ENCODE measurements around the gene DYSF.

Gene DYSF

GRCh38 chr2:71596011-71596410 is 142.7 kb downstream of the DYSF start:
- DNase-seq (ENCODE audit: low spot score) = no peak

GRCh38 chr2:71597756-71598155 is 144.4 kb downstream of the DYSF start:
- Histone ChIP-seq H3K27ac (ENCODE audit: poor library complexity, severe bottlenecking) (no peak overlapping the region), H3K4me3 (ENCODE audit: severe bottlenecking) (no peak overlapping the region)
- DNase-seq (ENCODE audit: low spot score) = no peak

More at GRCh38 chr2:71596011-71596410, 142.7 kb downstream of the DYSF start:
- no peaks in the 10 kb centered on the region for H3K36me3 ChIP-seq (ENCODE audit: low read depth)
- ATAC-seq (ENCODE audit: low read depth) = no peak
- H3K27me3 ChIP-seq (ENCODE audit: insufficient read depth, poor library complexity, severe bottlenecking) = no peaks in the 10 kb centered on the region
- no peak overlapping the region for H3K27ac ChIP-seq (ENCODE audit: poor library complexity, severe bottlenecking)
- H3K4me1 ChIP-seq (ENCODE audit: insufficient read depth, poor library complexity, severe bottlenecking) = no peaks in the 10 kb centered on the region
- no peak for TF ChIP-seq CTCF (IDR thresholded peaks at IDR 0.05; ENCODE audit: poor library complexity, severe bottlenecking)
- H3K4me3 ChIP-seq (ENCODE audit: severe bottlenecking) = no peak overlapping the region
- H3K9me3 ChIP-seq (ENCODE audit: severe bottlenecking) = no peaks in the 10 kb centered on the region

GRCh38 chr2:71598526-71598925 is 145.2 kb downstream of the DYSF start:
- H3K27me3 ChIP-seq (ENCODE audit: insufficient read depth, poor library complexity, severe bottlenecking) = no peaks in the 10 kb centered on the region
- no peak for TF ChIP-seq CTCF (IDR thresholded peaks at IDR 0.05; ENCODE audit: poor library complexity, severe bottlenecking)
- no peak for ATAC-seq (ENCODE audit: low read depth)
- H3K4me1 ChIP-seq (ENCODE audit: insufficient read depth, poor library complexity, severe bottlenecking) = no peaks in the 10 kb centered on the region
- no peak overlapping the region for H3K4me3 ChIP-seq (ENCODE audit: severe bottlenecking)
- no peak overlapping the region for H3K27ac ChIP-seq (ENCODE audit: poor library complexity, severe bottlenecking)
- no peaks in the 10 kb centered on the region for H3K36me3 ChIP-seq (ENCODE audit: low read depth)
- no peaks in the 10 kb centered on the region for H3K9me3 ChIP-seq (ENCODE audit: severe bottlenecking)
- no peak for DNase-seq (ENCODE audit: low spot score)

More at GRCh38 chr2:71597756-71598155, 144.4 kb downstream of the DYSF start:
- H3K9me3 ChIP-seq (ENCODE audit: severe bottlenecking) = no peaks in the 10 kb centered on the region
- TF ChIP-seq CTCF (IDR thresholded peaks at IDR 0.05; ENCODE audit: poor library complexity, severe bottlenecking) = no peak
- no peaks in the 10 kb centered on the region for H3K4me1 ChIP-seq (ENCODE audit: insufficient read depth, poor library complexity, severe bottlenecking)
- no peak for ATAC-seq (ENCODE audit: low read depth)
- no peaks in the 10 kb centered on the region for H3K27me3 ChIP-seq (ENCODE audit: insufficient read depth, poor library complexity, severe bottlenecking)
- H3K36me3 ChIP-seq (ENCODE audit: low read depth) = no peaks in the 10 kb centered on the region

- TF ChIP-seq CTCF (IDR thresholded peaks at IDR 0.05; ENCODE audit: poor library complexity, severe bottlenecking) = no peak
- no peaks in the 10 kb centered on the region for H3K4me1 ChIP-seq (ENCODE audit: insufficient read depth, poor library complexity, severe bottlenecking)
- no peak overlapping the region for H3K4me3 ChIP-seq (ENCODE audit: severe bottlenecking)
- H3K27me3 ChIP-seq (ENCODE audit: insufficient read depth, poor library complexity, severe bottlenecking) = no peaks in the 10 kb centered on the region
- H3K27ac ChIP-seq (ENCODE audit: poor library complexity, severe bottlenecking) = no peak overlapping the region
- no peaks in the 10 kb centered on the region for H3K9me3 ChIP-seq (ENCODE audit: severe bottlenecking)
- no peak for DNase-seq (ENCODE audit: low spot score)
- ATAC-seq (ENCODE audit: low read depth) = no peak
- H3K36me3 ChIP-seq (ENCODE audit: low read depth) = no peaks in the 10 kb centered on the region
Observed at GRCh38 chr2:71599038-71599437, 145.7 kb downstream of the DYSF start.

GRCh38 chr2:71599646-71600236 is 146.4 kb downstream of the DYSF start:
- no peaks in the 10 kb centered on the region for H3K9me3 ChIP-seq (ENCODE audit: severe bottlenecking)
- no peaks in the 10 kb centered on the region for H3K4me1 ChIP-seq (ENCODE audit: insufficient read depth, poor library complexity, severe bottlenecking)
- no peak overlapping the region for H3K27ac ChIP-seq (ENCODE audit: poor library complexity, severe bottlenecking)
- H3K4me3 ChIP-seq (ENCODE audit: severe bottlenecking) = no peak overlapping the region
- no peak for ATAC-seq (ENCODE audit: low read depth)
- TF ChIP-seq CTCF (IDR thresholded peaks at IDR 0.05; ENCODE audit: poor library complexity, severe bottlenecking) = no peak
- H3K36me3 ChIP-seq (ENCODE audit: low read depth) = no peaks in the 10 kb centered on the region
- no peaks in the 10 kb centered on the region for H3K27me3 ChIP-seq (ENCODE audit: insufficient read depth, poor library complexity, severe bottlenecking)
- DNase-seq (ENCODE audit: low spot score) = no peak

All from RWPE2 (cell line).